Measurements from ENCODE around the gene E4F1. TPM values are rescaled to one million over a fixed set of nuclear protein-coding genes. Genes with fewer than 3 reads are reported as not detected.

Gene E4F1
- total and polyA plus RNA-seq, 2 of the 13 experiments (the other 11 are each of a cell fraction or from before 2014, with no cell fraction given), result 13.8 to 19.5 TPM

- TF ChIP-seq KLF16 (CRISPR knock-in tag; IDR thresholded peaks at IDR 0.05), result peak in 1 of 2 experiments; percentile 60; a peak in 1 of 4 replicates
- peak; percentile 1 for TF ChIP-seq ZBTB7B (CRISPR knock-in tag; IDR thresholded peaks at IDR 0.05)
- no peak for TF ChIP-seq ZNF816 (CRISPR knock-in tag; IDR thresholded peaks at IDR 0.05; ENCODE audit: borderline replicate concordance)
- peak; percentile 96; the same call in 1 of the 2 replicates for TF ChIP-seq FOXC1 (CRISPR knock-in tag; IDR thresholded peaks at IDR 0.05; ENCODE audit: borderline replicate concordance)
- TF ChIP-seq ELF1 (CRISPR knock-in tag; IDR thresholded peaks at IDR 0.05), result peak; percentile 62
- no peak for TF ChIP-seq PBX2 (CRISPR knock-in tag; IDR thresholded peaks at IDR 0.05)
- TF ChIP-seq SNAPC2 (CRISPR knock-in tag; IDR thresholded peaks at IDR 0.05), result peak; percentile 32; the same call in 1 of the 2 replicates
- peak; percentile 64; the same call in 1 of the 2 replicates for TF ChIP-seq ZNF747 (CRISPR knock-in tag; IDR thresholded peaks at IDR 0.05; ENCODE audit: borderline replicate concordance)
- 0 out of 2 replicates have a peak, but pooled peaks have one; percentile 40 for TF ChIP-seq TGIF2 (CRISPR knock-in tag; IDR thresholded peaks at IDR 0.05)
- TF ChIP-seq ZNF629 (CRISPR knock-in tag; conservative IDR thresholded peaks at IDR 0.05), result no peak
- TF ChIP-seq ZFP90 (CRISPR knock-in tag; IDR thresholded peaks at IDR 0.05; ENCODE audit: borderline replicate concordance), result peak; percentile 28; the same call in 1 of the 2 replicates
- peak; percentile 16 for TF ChIP-seq CBX1 (IDR thresholded peaks at IDR 0.05; ENCODE audit: low read depth)
Measured at GRCh38 chr16:2205104-2205966, 18.1 kb upstream of the E4F1 start, which contains the start of gene MLST8 (continued).
